T-cell (primary cell): ENCODE results near the gene SH3BGR. TPM values are rescaled to one million over a fixed set of nuclear protein-coding genes. Genes with fewer than 3 reads are reported as not detected.

Experiments used
- ATAC-seq, 4 experiments: fragments of 200-7000 bp in 3 of 4; fragments of 150-1000 bp in 1 of 4; cut with Tn5 transposase; replicated peaks in 1 of 4; 1 replicate in 3 of 4; 2 replicates in 1 of 4; pipeline ENCODE4 v1.10.0; 2021; ENCODE audit warnings: moderate library complexity in 3 of 4, mild to moderate bottlenecking in 2 of 4, moderate number of reproducible peaks in 1 of 4
- CTCF ChIA-PET, 2 donors: fragments of 300-600 bp; sonication (Branson Sonifier 250); formaldehyde crosslinking; loops; one replicate each; lab custom pipeline; 2022; ENCODE audit warnings: antibody characterized with exemption in 2 of 2; lab: Charles Lee
- POLR2A ChIA-PET, 2 donors: fragments of 300-600 bp; sonication (Branson Sonifier 250); formaldehyde crosslinking; loops; one replicate each; lab custom pipeline; 2022; ENCODE audit warnings: antibody characterized with exemption in 2 of 2; lab: Charles Lee
- DNase-seq, 35 experiments: peaks; one replicate each; pipeline versions ENCODE4 v3.0.0 to v3.0.0-alpha.2; 2013 to 2023
- H3K27ac ChIP-seq: one replicate; pipeline ENCODE4 v1.5.1; 2013; ENCODE audit warnings: low read length
- H3K27me3 ChIP-seq, 2 experiments: replicated peaks in 1 of 2; 1 replicate in 1 of 2; 2 replicates in 1 of 2; pipeline versions ENCODE4 v1.6.1 to v1.7.0; 2013; ENCODE audit warnings: low read length in 1 of 2, mixed read lengths in 1 of 2; ENCODE audit not compliant: control insufficient read depth in 2 of 2, insufficient read depth in 2 of 2; ENCODE audit errors: extremely low read depth in 1 of 2
- H3K36me3 ChIP-seq, 2 donors: 1 replicate in 1 of 2; 2 replicates in 1 of 2; pipeline versions ENCODE4 v1.6.1 to v1.7.0; 2013; ENCODE audit warnings: low read length in 1 of 2; ENCODE audit not compliant: control insufficient read depth in 2 of 2, insufficient read depth in 1 of 2; ENCODE audit errors: extremely low read depth in 1 of 2
- H3K4me1 ChIP-seq, 2 experiments: 1 replicate in 1 of 2; 2 replicates in 1 of 2; pipeline versions ENCODE4 v1.6.1 to v1.7.0; 2013; ENCODE audit warnings: low read length in 2 of 2, mixed read lengths in 1 of 2; ENCODE audit not compliant: insufficient read depth in 2 of 2, control insufficient read depth in 1 of 2; ENCODE audit errors: extremely low read depth in 1 of 2
- H3K4me3 ChIP-seq, 2 donors: 1 replicate in 1 of 2; 2 replicates in 1 of 2; pipeline versions ENCODE4 v1.5.1 to v1.7.0; 2013; ENCODE audit warnings: mild to moderate bottlenecking in 2 of 2, low read length in 1 of 2, moderate library complexity in 1 of 2; ENCODE audit not compliant: control insufficient read depth in 1 of 2; ENCODE audit errors: extremely low read depth in 1 of 2
- H3K9me3 ChIP-seq: 2 replicates; pipeline ENCODE4 v1.7.0; 2013
- H3K27ac Mint-ChIP-seq, 2 donors: one replicate each; pipeline ENCODE4 v1.8.0; 2020 to 2021; ENCODE audit warnings: mild to moderate bottlenecking in 2 of 2, mixed read lengths in 2 of 2
- H3K27me3 Mint-ChIP-seq, 2 donors: one replicate each; pipeline ENCODE4 v1.8.0; 2021 to 2022; ENCODE audit warnings: mixed read lengths in 2 of 2
- H3K36me3 Mint-ChIP-seq: one replicate; pipeline ENCODE4 v1.8.0; 2021; ENCODE audit warnings: mixed read lengths
- H3K4me1 Mint-ChIP-seq, 3 donors: one replicate each; pipeline ENCODE4 v1.8.0; 2020 to 2022; ENCODE audit warnings: mixed read lengths in 3 of 3, mild to moderate bottlenecking in 1 of 3
- H3K4me3 Mint-ChIP-seq, 3 donors: one replicate each; pipeline ENCODE4 v1.8.0; 2020 to 2022; ENCODE audit warnings: mild to moderate bottlenecking in 3 of 3, mixed read lengths in 3 of 3, moderate library complexity in 3 of 3
- H3K9me3 Mint-ChIP-seq, 3 donors: one replicate each; pipeline ENCODE4 v1.8.0; 2020 to 2022; ENCODE audit warnings: mixed read lengths in 3 of 3
- WGBS: methylation state at CpG from one replicate; pipeline ENCODE4 v1.1.5; 2013; ENCODE audit warnings: missing lambda C conversion rate; ENCODE audit not compliant: insufficient coverage; 5-methylcytosine and 5-hydroxymethylcytosine counted together
- total RNA-seq, 35 experiments: library from RNA in 6 of 35; stranded (reverse) in 6 of 35; fragments of 120-200 nt in 1 of 35; gene quantifications; one replicate each; pipeline versions ENCODE4 v1.2.1 to v1.2.4 and lab custom pipeline; 2013 to 2026

SH3BGR gene
- total RNA-seq, 5 donors from 2014 or later (not counting 1 experiment from before 2014, with no cell fraction given), result 1.3 to 2.0 (median 1.8) TPM

- Mint-ChIP-seq H3K27ac (no peak overlapping the region), H3K4me1 (no peaks in the 10 kb centered on the region), H3K36me3 (no peaks in the 10 kb centered on the region), H3K27me3 (peaks cover 17 to 19% of the 10 kb centered on the region in 2 donors), H3K4me3 (no peak overlapping the region), H3K9me3 (no peaks in the 10 kb centered on the region)
- Histone ChIP-seq H3K9me3 (no peaks in the 10 kb centered on the region), H3K36me3 (no peaks in the 10 kb centered on the region), H3K27me3 (peaks cover 0 to 23% of the 10 kb centered on the region in 2 experiments), H3K27ac (no peak overlapping the region), H3K4me3 (no peak overlapping the region), H3K4me1 (no peaks in the 10 kb centered on the region)
- ChIA-PET CTCF (no interaction called here), POLR2A (no interaction called here)
- 70% methylated on average over 8 of the region's 8 CpGs for WGBS
- no peak for DNase-seq
- no peak for ATAC-seq
These were observed 79.3 kb downstream of the SH3BGR start for GRCh38 chr21:39531064-39531463.

GRCh38 chr21:39531840-39532239, 80.1 kb downstream of the SH3BGR start:
- H3K9me3 Mint-ChIP-seq, result no peaks in the 10 kb centered on the region
- H3K4me3 Mint-ChIP-seq, result no peak overlapping the region
- peaks cover 0 to 15% of the 10 kb centered on the region in 2 experiments for H3K27me3 ChIP-seq
- ChIA-PET POLR2A (no interaction called here), CTCF (no interaction called here)
- H3K9me3 ChIP-seq, result no peaks in the 10 kb centered on the region
- H3K4me1 Mint-ChIP-seq, result no peaks in the 10 kb centered on the region
- H3K4me3 ChIP-seq, result no peak overlapping the region
- no peak for ATAC-seq
- no peaks in the 10 kb centered on the region for H3K36me3 Mint-ChIP-seq
- H3K27ac Mint-ChIP-seq, result no peak overlapping the region
- no peaks in the 10 kb centered on the region for H3K4me1 ChIP-seq
- DNase-seq, result no peak
- no peaks in the 10 kb centered on the region for H3K36me3 ChIP-seq
- H3K27me3 Mint-ChIP-seq, result peaks cover 11 to 15% of the 10 kb centered on the region in 2 donors
- no peak overlapping the region for H3K27ac ChIP-seq
- WGBS, result 59% methylated on average over 4 of the region's 5 CpGs

- H3K9me3 Mint-ChIP-seq, result no peaks in the 10 kb centered on the region
- ChIA-PET CTCF (interaction anchor here in 1 of 2 donors (0.7 kb wide), 1 partner anchor 1123 kb away, joined by 3 read pairs; no protein-coding TSS in a partner anchor), POLR2A (no interaction called here)
- H3K27ac Mint-ChIP-seq, result no peak overlapping the region
- no peak overlapping the region for H3K4me3 Mint-ChIP-seq
- no peak for DNase-seq
- no peaks in the 10 kb centered on the region for H3K36me3 Mint-ChIP-seq
- H3K27ac ChIP-seq, result no peak overlapping the region
- H3K27me3 Mint-ChIP-seq, result peaks cover 2 to 20% of the 10 kb centered on the region in 2 donors
- 57% methylated on average over 1 of the region's 6 CpGs for WGBS
- no peaks in the 10 kb centered on the region for H3K4me1 ChIP-seq
- H3K36me3 ChIP-seq, result no peaks in the 10 kb centered on the region
- H3K4me3 ChIP-seq, result no peak overlapping the region
- no peaks in the 10 kb centered on the region for H3K4me1 Mint-ChIP-seq
- no peak for ATAC-seq
- H3K27me3 ChIP-seq, result peaks cover 0 to 7% of the 10 kb centered on the region in 2 experiments
- H3K9me3 ChIP-seq, result no peaks in the 10 kb centered on the region
These were observed 82.0 kb downstream of the SH3BGR start for GRCh38 chr21:39533545-39534380.

- H3K27me3 Mint-ChIP-seq, result peaks cover 2 to 22% of the 10 kb centered on the region in 2 donors
- H3K9me3 Mint-ChIP-seq, result no peaks in the 10 kb centered on the region
- no peaks in the 10 kb centered on the region for H3K4me1 Mint-ChIP-seq
- H3K4me3 Mint-ChIP-seq, result no peak overlapping the region
- H3K9me3 ChIP-seq, result no peaks in the 10 kb centered on the region
- POLR2A ChIA-PET, result no interaction called here
- no peaks in the 10 kb centered on the region for H3K4me1 ChIP-seq
- H3K27me3 ChIP-seq, result peaks cover 0 to 7% of the 10 kb centered on the region in 2 experiments
- ATAC-seq, result no peak
- H3K36me3 ChIP-seq, result no peaks in the 10 kb centered on the region
- no peak overlapping the region for H3K27ac Mint-ChIP-seq
- no peak overlapping the region for H3K4me3 ChIP-seq
- H3K27ac ChIP-seq, result no peak overlapping the region
- no peaks in the 10 kb centered on the region for H3K36me3 Mint-ChIP-seq
- CTCF ChIA-PET, result no interaction called here
- DNase-seq, result no peak
- WGBS, result 83% methylated on average over 8 of the region's 15 CpGs
These were observed 84.1 kb downstream of the SH3BGR start for GRCh38 chr21:39535646-39536437.

- no peaks in the 10 kb centered on the region for H3K36me3 ChIP-seq
- CTCF ChIA-PET, result no interaction called here
- Mint-ChIP-seq H3K36me3 (no peaks in the 10 kb centered on the region), H3K4me3 (no peak overlapping the region), H3K9me3 (no peaks in the 10 kb centered on the region), H3K27me3 (peaks cover 4 to 27% of the 10 kb centered on the region in 2 donors), H3K27ac (no peak overlapping the region), H3K4me1 (no peaks in the 10 kb centered on the region)
- H3K4me3 ChIP-seq, result no peak overlapping the region
- no peaks in the 10 kb centered on the region for H3K4me1 ChIP-seq
- WGBS, result no CpG with 5 or more reads among the region's 6 CpGs
- H3K9me3 ChIP-seq, result no peaks in the 10 kb centered on the region
- DNase-seq, result no peak
- POLR2A ChIA-PET, result no interaction called here
- peaks cover 0 to 7% of the 10 kb centered on the region in 2 experiments for H3K27me3 ChIP-seq
- no peak overlapping the region for H3K27ac ChIP-seq
- no peak for ATAC-seq
These were observed 85.1 kb downstream of the SH3BGR start for GRCh38 chr21:39536835-39537234.

GRCh38 chr21:39537571-39537970, 85.8 kb downstream of the SH3BGR start:
- no peak overlapping the region for H3K4me3 ChIP-seq
- Mint-ChIP-seq H3K27me3 (peaks cover 4 to 33% of the 10 kb centered on the region in 2 donors), H3K4me3 (no peak overlapping the region), H3K36me3 (no peaks in the 10 kb centered on the region), H3K27ac (no peak overlapping the region), H3K9me3 (no peaks in the 10 kb centered on the region), H3K4me1 (no peaks in the 10 kb centered on the region)
- POLR2A ChIA-PET, result no interaction called here
- H3K4me1 ChIP-seq, result no peaks in the 10 kb centered on the region
- no peak for ATAC-seq
- DNase-seq, result no peak
- no peaks in the 10 kb centered on the region for H3K36me3 ChIP-seq
- no peaks in the 10 kb centered on the region for H3K9me3 ChIP-seq
- CTCF ChIA-PET, result no interaction called here
- H3K27me3 ChIP-seq, result peaks cover 0 to 7% of the 10 kb centered on the region in 2 experiments
- no peak overlapping the region for H3K27ac ChIP-seq
- 20% methylated on average over 1 of the region's 1 CpG for whole genome bisulfite sequencing
